Memory B cell (primary cell): ENCODE measurements around the gene IRS1.

Source experiments
- ATAC-seq: fragments of 150-1000 bp; cut with Tn5 transposase; 2 replicates; pipeline ENCODE4 v1.10.0; 2021; ENCODE audit warnings: low read depth, mild to moderate bottlenecking, moderate library complexity
- DNase-seq, 2 donors: peaks; one replicate each; pipeline ENCODE4 v3.0.0; 2022; ENCODE audit warnings: low spot score in 2 of 2
- H3K27ac Mint-ChIP-seq: one replicate; pipeline ENCODE4 v1.8.0; 2022; ENCODE audit warnings: mild to moderate bottlenecking, moderate library complexity, mixed read lengths
- H3K27me3 Mint-ChIP-seq: one replicate; pipeline ENCODE4 v1.8.0; 2022; ENCODE audit warnings: mixed read lengths
- H3K36me3 Mint-ChIP-seq: one replicate; pipeline ENCODE4 v1.8.0; 2022; ENCODE audit warnings: mild to moderate bottlenecking, mixed read lengths
- H3K4me1 Mint-ChIP-seq: one replicate; pipeline ENCODE4 v1.8.0; 2022; ENCODE audit warnings: mixed read lengths
- H3K4me3 Mint-ChIP-seq: one replicate; pipeline ENCODE4 v1.8.0; 2022; ENCODE audit warnings: mild to moderate bottlenecking, moderate library complexity, mixed read lengths
- H3K9me3 Mint-ChIP-seq: one replicate; pipeline ENCODE4 v1.8.0; 2022; ENCODE audit warnings: mixed read lengths

Gene IRS1

DNA sequence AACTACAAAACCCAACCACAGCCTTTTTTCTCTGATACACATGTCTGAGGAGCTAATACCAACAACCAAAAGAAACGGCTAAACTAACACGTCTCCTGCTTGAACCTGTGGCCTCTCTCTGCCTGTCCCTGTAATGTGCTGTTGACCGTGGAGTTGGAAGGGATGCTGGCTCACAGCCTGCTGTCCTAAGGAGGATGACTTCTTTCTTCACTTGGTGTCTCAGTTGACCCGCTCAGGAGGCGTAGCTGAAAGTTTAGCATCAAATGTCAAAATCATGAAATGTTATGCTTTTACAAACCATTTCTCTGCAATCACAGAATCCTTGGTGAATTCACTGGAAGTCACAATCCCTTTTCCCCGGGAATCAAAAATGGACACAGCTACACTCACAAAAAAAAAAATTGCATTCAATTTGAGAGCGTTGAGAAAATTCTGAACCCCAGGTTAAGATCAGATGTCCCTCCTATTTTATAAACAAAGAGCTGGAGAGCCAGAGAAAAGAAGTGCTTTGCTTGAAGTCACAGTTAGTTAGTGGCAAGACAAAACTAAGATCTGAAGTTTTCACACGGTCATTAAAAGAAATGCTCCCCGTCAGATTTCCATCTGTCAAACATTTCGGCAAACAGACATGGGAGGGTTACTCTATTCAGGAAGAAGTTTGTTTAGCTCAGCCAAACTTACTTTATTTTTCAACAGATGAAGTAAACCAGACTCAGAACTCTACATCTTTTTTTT, 74.3 kb downstream of the IRS1 start:
- ATAC-seq (no peak), DNase-seq (no peak)
- Mint-ChIP-seq H3K4me1 (peaks cover 6% of the 10 kb centered on the region), H3K27me3 (peaks cover 17% of the 10 kb centered on the region), H3K4me3 (no peak overlapping the region), H3K36me3 (no peaks in the 10 kb centered on the region), H3K9me3 (no peaks in the 10 kb centered on the region), H3K27ac (no peak overlapping the region)

DNA sequence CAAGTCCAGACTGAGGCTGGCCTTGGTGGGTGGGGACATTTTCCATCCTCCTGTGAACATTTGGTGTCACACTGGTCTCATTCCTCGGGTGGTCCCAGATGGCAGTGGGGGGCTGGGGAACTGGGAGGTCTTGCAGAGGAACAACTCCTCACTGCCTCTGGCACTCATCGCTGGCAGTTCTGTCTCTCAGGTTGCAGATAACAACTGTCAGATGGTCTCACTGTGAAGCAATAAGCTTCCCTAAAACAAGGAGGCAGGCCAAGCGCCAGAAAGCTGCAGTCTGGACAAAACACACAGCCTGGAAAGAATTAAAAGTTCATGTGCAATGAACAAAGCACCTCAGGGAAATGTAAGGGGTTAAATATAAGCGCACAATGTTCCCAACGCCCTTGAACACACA, 78.1 kb downstream of the IRS1 start:
- peaks cover 20% of the 10 kb centered on the region for H3K27me3 Mint-ChIP-seq
- no peak for ATAC-seq
- H3K36me3 Mint-ChIP-seq: no peaks in the 10 kb centered on the region
- no peaks in the 10 kb centered on the region for H3K9me3 Mint-ChIP-seq
- no peak overlapping the region for H3K27ac Mint-ChIP-seq
- no peak for DNase-seq
- H3K4me1 Mint-ChIP-seq: peaks cover 6% of the 10 kb centered on the region
- no peak overlapping the region for H3K4me3 Mint-ChIP-seq

DNA sequence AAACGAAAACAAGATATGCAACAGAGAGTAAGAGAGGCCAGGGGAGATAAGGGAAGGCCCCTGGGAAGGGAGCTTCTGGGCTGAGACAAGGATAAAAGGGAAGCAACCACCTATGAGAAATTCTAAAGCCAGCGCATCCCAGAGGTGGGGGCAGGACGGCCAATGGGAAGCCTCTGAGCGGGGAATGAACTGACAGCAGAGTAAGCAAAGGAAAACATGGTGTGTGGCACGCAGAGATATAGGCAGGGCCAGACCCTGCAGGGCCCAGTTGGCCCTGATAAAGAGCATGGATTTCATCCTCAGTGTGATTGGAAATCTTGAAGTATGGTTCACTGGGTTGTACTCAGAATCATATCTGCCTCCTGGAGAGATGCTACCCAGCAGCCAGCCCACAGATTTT, 78.7 kb downstream of the IRS1 start:
- H3K27ac Mint-ChIP-seq: no peak overlapping the region
- peaks cover 18% of the 10 kb centered on the region for H3K27me3 Mint-ChIP-seq
- ATAC-seq (no peak), DNase-seq (no peak)
- H3K4me3 Mint-ChIP-seq: no peak overlapping the region
- H3K36me3 Mint-ChIP-seq: no peaks in the 10 kb centered on the region
- H3K4me1 Mint-ChIP-seq: peaks cover 4% of the 10 kb centered on the region
- H3K9me3 Mint-ChIP-seq: no peaks in the 10 kb centered on the region

DNA sequence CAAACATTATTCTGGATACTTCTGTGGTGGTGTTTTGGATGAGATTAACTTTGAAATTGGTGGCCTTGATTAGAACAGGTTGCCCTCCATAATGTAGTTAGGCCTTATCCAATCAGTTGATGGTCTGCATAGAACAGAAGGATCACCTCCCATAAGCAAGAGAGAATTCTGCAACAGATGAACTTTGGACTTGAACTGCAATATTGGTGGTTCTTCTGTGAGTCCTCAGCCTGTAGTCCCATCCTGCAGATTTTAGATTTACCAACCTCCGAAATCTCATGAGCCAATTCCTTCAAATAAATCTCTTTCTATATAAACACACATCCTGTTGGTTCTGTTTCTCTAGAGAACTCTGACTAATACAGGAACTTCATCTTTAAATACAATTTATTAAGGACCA, 81.9 kb downstream of the IRS1 start:
- no peak overlapping the region for H3K4me3 Mint-ChIP-seq
- peaks cover 17% of the 10 kb centered on the region for H3K27me3 Mint-ChIP-seq
- DNase-seq: no peak
- peaks cover 5% of the 10 kb centered on the region for H3K4me1 Mint-ChIP-seq
- no peaks in the 10 kb centered on the region for H3K36me3 Mint-ChIP-seq
- no peak for ATAC-seq
- H3K9me3 Mint-ChIP-seq: no peaks in the 10 kb centered on the region
- no peak overlapping the region for H3K27ac Mint-ChIP-seq

DNA sequence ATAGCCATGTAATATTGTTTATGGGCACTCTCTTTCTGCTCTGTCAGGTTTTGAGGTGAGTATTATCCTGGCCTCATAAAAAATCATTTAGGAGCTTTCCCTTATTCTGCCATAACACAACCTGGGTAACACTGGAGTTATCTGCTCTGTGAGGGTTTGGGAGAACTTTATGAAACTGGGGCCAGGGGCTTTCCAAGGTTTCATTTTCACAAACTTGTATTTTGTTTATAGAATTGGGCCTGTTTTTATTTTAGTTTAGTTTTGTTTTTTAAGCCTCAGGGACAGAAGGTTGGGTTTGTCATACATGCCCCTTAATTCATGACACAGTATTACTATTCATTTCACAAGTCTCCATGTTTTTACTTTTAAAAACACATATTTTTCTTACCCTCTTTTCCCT, 83.5 kb downstream of the IRS1 start:
- Mint-ChIP-seq H3K27ac (no peak overlapping the region), H3K4me3 (no peak overlapping the region), H3K27me3 (peaks cover 16% of the 10 kb centered on the region), H3K4me1 (peaks cover 5% of the 10 kb centered on the region), H3K9me3 (no peaks in the 10 kb centered on the region), H3K36me3 (no peaks in the 10 kb centered on the region)
- ATAC-seq: no peak
- no peak for DNase-seq

DNA sequence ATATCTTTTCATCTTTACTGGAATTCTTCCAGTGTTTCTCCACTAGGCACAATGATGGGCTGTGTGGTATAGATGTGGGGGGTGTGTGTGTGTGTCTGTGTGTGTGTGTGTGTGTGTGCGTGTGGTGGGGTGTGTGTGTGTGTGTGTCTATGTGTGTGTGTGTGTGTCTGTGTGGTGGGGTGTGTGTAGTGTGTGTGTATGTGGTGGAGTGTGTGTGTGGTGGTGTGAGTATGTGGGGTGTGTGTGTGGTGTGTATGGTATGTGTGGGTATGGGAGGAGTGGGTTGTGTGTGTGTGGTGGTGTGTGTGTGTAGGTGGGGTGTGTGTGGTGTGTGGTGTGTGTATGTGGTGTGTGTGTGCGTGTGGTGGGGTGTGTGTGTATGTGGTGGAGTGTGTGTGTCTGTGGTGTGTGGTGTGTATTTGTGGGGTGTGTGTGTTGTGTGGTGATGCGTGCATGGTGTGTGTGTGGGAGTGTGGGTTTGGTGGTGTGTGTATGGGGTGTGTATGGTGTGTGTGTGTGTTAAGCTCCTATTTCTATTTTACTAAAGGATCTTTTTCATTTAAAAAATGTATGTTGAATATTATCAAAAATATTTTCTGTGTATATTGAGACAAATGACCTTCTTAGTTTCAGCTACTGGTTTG, 84.2 kb downstream of the IRS1 start:
- Mint-ChIP-seq H3K27ac (no peak overlapping the region), H3K4me3 (no peak overlapping the region)

DNA sequence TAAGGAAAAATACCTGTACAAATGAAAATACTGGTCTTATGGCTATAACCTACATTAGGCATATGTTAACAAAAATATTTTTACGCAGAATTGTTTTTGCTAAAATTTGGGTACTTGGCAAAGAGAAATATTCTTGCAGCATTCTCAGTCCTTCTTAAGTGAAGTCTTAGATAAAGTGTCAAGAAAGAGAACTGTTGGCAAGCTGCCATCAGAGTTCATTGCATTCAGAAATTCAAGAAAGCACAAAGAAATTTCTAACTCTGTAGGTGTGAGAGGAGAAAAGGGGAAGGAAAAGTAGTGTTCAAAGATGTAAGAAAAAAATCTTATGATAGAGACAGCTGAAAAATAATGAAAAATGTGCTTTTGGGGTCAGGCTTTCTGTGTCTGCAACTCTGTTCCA, 86.7 kb downstream of the IRS1 start:
- H3K4me1 Mint-ChIP-seq: peaks cover 5% of the 10 kb centered on the region
- H3K36me3 Mint-ChIP-seq: no peaks in the 10 kb centered on the region
- peaks cover 4% of the 10 kb centered on the region for H3K9me3 Mint-ChIP-seq
- no peak overlapping the region for H3K4me3 Mint-ChIP-seq
- H3K27me3 Mint-ChIP-seq: peaks cover 8% of the 10 kb centered on the region
- ATAC-seq (no peak), DNase-seq (no peak)
- no peak overlapping the region for H3K27ac Mint-ChIP-seq

More for the DNA sequence above, 84.2 kb downstream of the IRS1 start:
- DNase-seq: no peak
- Mint-ChIP-seq H3K27me3 (peaks cover 11% of the 10 kb centered on the region), H3K4me1 (peaks cover 5% of the 10 kb centered on the region), H3K36me3 (no peaks in the 10 kb centered on the region), H3K9me3 (peaks cover 1% of the 10 kb centered on the region)
- no peak for ATAC-seq

DNA sequence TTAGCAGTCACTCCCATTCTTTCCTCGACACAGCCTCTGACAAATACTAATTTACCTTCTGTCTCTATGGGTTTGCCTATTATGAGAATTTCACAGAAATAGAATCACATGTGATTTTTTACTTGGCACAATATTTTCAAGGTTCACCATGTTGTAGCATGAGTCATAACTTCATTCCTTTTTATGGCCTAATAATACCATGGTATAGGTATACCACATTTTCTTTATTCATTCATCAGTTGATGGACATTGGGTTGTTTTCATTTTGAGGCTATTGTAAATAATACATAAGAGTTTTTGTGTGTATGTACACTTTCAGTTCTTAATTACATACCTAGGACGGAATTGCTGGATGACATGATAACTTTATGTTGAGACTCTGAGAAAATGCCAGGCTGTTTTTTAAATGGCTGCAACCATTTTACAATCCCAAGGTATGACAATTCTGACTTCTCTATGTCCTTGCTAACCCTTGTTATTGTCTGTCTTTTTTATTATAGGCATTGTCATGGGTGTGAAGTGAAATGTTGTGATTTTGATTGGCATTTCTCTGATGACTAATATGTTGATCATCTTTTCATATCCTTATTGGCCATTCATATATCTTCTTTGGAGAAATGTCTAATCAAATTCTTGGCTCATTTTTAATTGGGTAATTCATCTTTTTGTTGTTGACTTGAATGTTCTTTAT, 87.9 kb downstream of the IRS1 start:
- peaks cover 8% of the 10 kb centered on the region for H3K27me3 Mint-ChIP-seq
- H3K4me3 Mint-ChIP-seq: no peak overlapping the region
- no peaks in the 10 kb centered on the region for H3K36me3 Mint-ChIP-seq
- peaks cover 4% of the 10 kb centered on the region for H3K9me3 Mint-ChIP-seq
- ATAC-seq: no peak
- no peak overlapping the region for H3K27ac Mint-ChIP-seq
- H3K4me1 Mint-ChIP-seq: peaks cover 5% of the 10 kb centered on the region
- no peak for DNase-seq

DNA sequence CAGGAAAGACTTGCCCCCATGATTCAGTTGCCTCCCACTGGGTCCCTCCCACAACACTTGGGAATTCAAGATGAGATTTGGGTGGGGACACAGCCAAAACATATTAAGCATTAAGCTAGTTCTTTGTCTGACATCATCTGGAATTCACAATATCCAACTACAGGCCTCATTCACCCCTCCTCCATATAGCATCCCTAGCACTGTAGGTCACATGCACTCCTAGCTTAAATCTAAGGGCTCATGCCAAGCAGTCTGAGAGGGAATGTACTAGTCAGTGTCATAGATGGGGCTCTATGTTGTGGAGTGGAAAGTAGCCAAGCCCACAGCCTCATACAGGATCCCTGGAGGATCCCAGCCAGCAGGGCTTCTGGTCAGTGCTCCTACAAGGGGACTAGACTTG, 92.1 kb downstream of the IRS1 start:
- ATAC-seq (no peak), DNase-seq (no peak)
- H3K4me1 Mint-ChIP-seq: peaks cover 2% of the 10 kb centered on the region
- no peak overlapping the region for H3K4me3 Mint-ChIP-seq
- peaks cover 3% of the 10 kb centered on the region for H3K27me3 Mint-ChIP-seq
- no peaks in the 10 kb centered on the region for H3K36me3 Mint-ChIP-seq
- peaks cover 4% of the 10 kb centered on the region for H3K9me3 Mint-ChIP-seq
- H3K27ac Mint-ChIP-seq: no peak overlapping the region

DNA sequence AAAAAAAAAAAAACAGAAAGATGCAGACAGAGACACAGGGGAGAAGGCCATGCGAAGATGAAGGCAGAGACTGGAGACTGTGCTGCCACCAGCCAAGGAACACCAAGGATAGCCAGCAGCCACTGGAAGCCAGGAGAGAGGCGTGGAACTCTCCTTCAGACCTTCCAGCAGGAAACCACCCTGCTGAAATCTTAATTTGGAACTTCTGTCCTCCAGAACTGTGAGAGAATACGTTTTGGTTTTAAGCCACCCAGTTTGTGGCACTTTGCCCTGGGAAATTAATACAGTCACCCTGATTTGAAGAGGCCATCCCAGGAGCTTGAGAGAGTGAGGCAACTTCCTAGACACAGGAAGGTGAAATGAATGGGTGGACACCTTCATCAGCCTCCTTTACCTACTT, 93.7 kb downstream of the IRS1 start:
- ATAC-seq: no peak

DNA sequence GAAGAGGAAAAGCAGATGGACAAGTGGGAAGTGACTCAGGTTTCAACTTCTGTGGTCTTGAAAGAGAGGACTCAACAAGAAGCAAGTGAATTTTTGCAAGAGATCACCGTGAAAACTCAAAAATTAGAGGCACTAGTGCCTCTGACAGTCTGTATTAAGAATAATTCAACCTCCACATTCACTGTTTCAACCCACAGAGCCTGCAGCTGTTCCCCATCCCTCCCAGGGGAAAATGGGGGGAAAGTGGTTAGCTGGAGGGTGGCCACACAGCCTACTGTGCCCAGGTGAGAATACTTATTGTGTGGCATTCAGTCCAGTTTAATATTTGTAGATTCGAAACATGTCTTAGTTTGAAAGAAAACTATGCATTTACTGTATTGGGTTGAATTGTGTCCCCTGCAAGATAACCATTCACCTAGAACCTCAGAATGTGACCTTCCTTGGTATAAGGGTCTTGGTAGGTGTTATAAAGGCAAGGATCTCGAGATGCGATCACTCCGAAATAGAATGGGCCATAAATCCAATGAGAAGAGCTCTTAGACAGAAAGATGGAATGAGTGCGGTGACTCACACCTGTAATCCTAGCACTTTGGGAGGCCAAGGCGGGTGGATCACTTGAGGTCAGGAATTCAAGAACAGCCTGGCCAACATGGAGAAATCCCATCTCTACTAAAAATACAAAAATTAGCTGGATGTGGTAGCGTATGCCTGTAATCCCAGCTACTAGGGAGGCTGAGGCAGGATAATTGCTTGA, 94.3 kb downstream of the IRS1 start:
- H3K27me3 Mint-ChIP-seq: peaks cover 3% of the 10 kb centered on the region
- H3K27ac Mint-ChIP-seq: no peak overlapping the region
- H3K4me1 Mint-ChIP-seq: peaks cover 2% of the 10 kb centered on the region
- peaks cover 1% of the 10 kb centered on the region for H3K9me3 Mint-ChIP-seq
- no peak overlapping the region for H3K4me3 Mint-ChIP-seq
- DNase-seq: no peak
- H3K36me3 Mint-ChIP-seq: no peaks in the 10 kb centered on the region
- ATAC-seq: no peak

More for the DNA sequence above, 93.7 kb downstream of the IRS1 start:
- Mint-ChIP-seq H3K9me3 (peaks cover 4% of the 10 kb centered on the region), H3K27me3 (peaks cover 3% of the 10 kb centered on the region), H3K4me1 (peaks cover 2% of the 10 kb centered on the region), H3K4me3 (no peak overlapping the region), H3K27ac (no peak overlapping the region), H3K36me3 (no peaks in the 10 kb centered on the region)
- DNase-seq: no peak

DNA sequence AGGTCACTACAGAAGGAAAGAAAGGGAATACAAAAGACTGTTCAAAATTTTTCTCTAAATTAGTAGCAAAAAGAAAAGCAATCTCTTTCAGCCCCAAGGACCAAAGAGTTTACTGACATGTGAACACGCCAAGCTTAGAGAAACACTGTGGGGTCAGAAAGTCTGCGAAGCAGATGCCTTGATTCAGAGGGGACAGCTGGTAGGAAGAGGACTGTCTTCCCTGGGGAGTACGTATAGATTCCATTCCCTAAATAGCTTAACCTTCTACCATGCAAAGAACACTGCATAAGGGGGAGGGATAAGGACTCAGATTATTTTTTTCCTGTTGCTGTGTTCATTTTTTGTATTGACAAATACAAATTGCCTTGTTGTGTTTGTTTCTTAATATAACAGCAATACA, 96.1 kb downstream of the IRS1 start:
- no peak overlapping the region for H3K27ac Mint-ChIP-seq
- H3K4me1 Mint-ChIP-seq: peaks cover 2% of the 10 kb centered on the region
- H3K9me3 Mint-ChIP-seq: no peaks in the 10 kb centered on the region
- no peak overlapping the region for H3K4me3 Mint-ChIP-seq
- peaks cover 8% of the 10 kb centered on the region for H3K27me3 Mint-ChIP-seq
- no peaks in the 10 kb centered on the region for H3K36me3 Mint-ChIP-seq
- no peak for DNase-seq
- no peak for ATAC-seq

DNA sequence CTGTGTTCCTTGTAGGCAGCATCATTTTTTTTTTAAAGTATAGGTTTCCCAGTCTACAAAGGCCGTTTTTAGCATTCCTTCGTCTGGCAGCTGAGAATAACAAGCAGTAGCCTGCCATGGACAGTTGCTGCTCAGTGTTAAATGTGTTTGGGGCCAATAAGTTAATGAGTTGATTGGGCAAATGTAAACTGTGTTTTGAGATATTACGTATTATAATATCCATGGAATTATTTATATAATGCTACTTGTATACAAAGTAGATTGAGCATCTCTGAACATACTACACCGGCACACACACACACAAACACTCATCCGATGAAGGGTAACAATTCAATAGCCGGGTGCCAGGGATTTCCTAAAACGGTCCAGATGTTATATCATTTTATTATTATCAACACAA, 97.2 kb downstream of the IRS1 start:
- ATAC-seq (no peak), DNase-seq (no peak)

DNA sequence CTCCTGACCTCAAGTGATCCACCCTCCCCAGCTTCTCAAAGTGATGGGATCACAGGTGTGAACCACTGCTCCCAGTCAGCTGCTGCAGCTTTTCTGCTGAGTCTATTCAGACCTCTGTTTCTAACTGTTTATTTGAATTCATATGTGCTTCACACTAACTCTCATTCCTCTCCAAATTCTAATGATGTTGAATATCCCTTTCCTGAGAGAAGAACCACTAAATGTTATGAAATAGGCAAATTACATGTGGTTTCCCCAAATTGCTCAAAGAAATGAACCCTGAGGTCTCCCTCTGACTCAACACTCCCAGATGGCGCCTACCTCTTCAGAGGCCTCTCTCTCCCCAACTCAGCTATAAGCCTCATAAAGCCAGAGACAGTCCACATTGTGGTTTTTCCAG, 98.6 kb downstream of the IRS1 start:
- ATAC-seq: no peak
- Mint-ChIP-seq H3K4me3 (no peak overlapping the region), H3K9me3 (no peaks in the 10 kb centered on the region), H3K4me1 (peaks cover 2% of the 10 kb centered on the region), H3K27ac (no peak overlapping the region), H3K27me3 (peaks cover 8% of the 10 kb centered on the region), H3K36me3 (no peaks in the 10 kb centered on the region)
- DNase-seq: no peak

More for the DNA sequence above, 97.2 kb downstream of the IRS1 start:
- H3K4me1 Mint-ChIP-seq: peaks cover 2% of the 10 kb centered on the region
- H3K27me3 Mint-ChIP-seq: peaks cover 8% of the 10 kb centered on the region
- no peaks in the 10 kb centered on the region for H3K9me3 Mint-ChIP-seq
- H3K4me3 Mint-ChIP-seq: no peak overlapping the region
- no peak overlapping the region for H3K27ac Mint-ChIP-seq
- no peaks in the 10 kb centered on the region for H3K36me3 Mint-ChIP-seq
